ENCODE results near the gene MMP11.

Gene MMP11

GRCh38 chr22:23828800-23829680 lies 56.4 kb downstream of the MMP11 start:
- DNase-seq (ENCODE audit: low read depth in 1 of 2, low spot score in 1 of 2): no peak

- DNase-seq (ENCODE audit: low read depth in 1 of 2, low spot score in 1 of 2): no peak
Observed at GRCh38 chr22:23829845-23830372, 57.3 kb downstream of the MMP11 start.

GRCh38 chr22:23831261-23831660 lies 58.6 kb downstream of the MMP11 start:
- DNase-seq (ENCODE audit: low read depth in 1 of 2, low spot score in 1 of 2): no peak

GRCh38 chr22:23831781-23832180 lies 59.1 kb downstream of the MMP11 start:
- DNase-seq (ENCODE audit: low read depth in 1 of 2, low spot score in 1 of 2): no peak

GRCh38 chr22:23832226-23833016 lies 59.8 kb downstream of the MMP11 start:
- DNase-seq (ENCODE audit: low read depth in 1 of 2, low spot score in 1 of 2): no peak

GRCh38 chr22:23833017-23833751 lies 60.5 kb downstream of the MMP11 start:
- DNase-seq (ENCODE audit: low read depth in 1 of 2, low spot score in 1 of 2): no peak
